NCI-H446 treated with DMSO at 0.1 percent for 48 hours (cell line): ENCODE results near the gene RFT1.
"Not testable (repeated sequence)": the region's sequence is repeated elsewhere in the genome, so short reads cannot be mapped to it uniquely, and the experiment has no call there.

Source experiments
- DNase-seq: peaks from one replicate; lab custom pipeline; 2025; lab: John Stamatoyannopoulos, UW

Gene RFT1

GRCh38 chr3:53065841-53066480 is 64.3 kb downstream of the RFT1 start:
- DNase-seq, result no peak

- DNase-seq, result no peak
Observed at GRCh38 chr3:53062905-53063304, 67.3 kb downstream of the RFT1 start.

- DNase-seq, result no peak
Observed at GRCh38 chr3:53056442-53056841, 73.8 kb downstream of the RFT1 start.

- DNase-seq, result not testable (repeated sequence)
Observed at GRCh38 chr3:53054233-53054632, 76.0 kb downstream of the RFT1 start.

GRCh38 chr3:53051929-53052328 is 78.3 kb downstream of the RFT1 start:
- DNase-seq, result no peak

- no peak for DNase-seq
Observed at GRCh38 chr3:53049987-53050386, 80.2 kb downstream of the RFT1 start.

- no peak for DNase-seq
Observed at GRCh38 chr3:53046171-53047170, 83.8 kb downstream of the RFT1 start.

- DNase-seq, result no peak
Observed at GRCh38 chr3:53045518-53046170, 84.6 kb downstream of the RFT1 start, which contains the start of gene SFMBT1. Gene SFMBT1, minus strand, starts transcription at chr3:53046073. Its CDS starts 76,945 bp downstream, at chr3:52969128.

- no peak for DNase-seq
Observed at GRCh38 chr3:53044711-53045517, 85.3 kb downstream of the RFT1 start.

GRCh38 chr3:53044371-53044710 is 85.9 kb downstream of the RFT1 start:
- DNase-seq, result no peak

GRCh38 chr3:53043738-53044137 is 86.5 kb downstream of the RFT1 start:
- DNase-seq, result no peak

GRCh38 chr3:53042651-53043050 is 87.6 kb downstream of the RFT1 start:
- no peak for DNase-seq

- DNase-seq, result no peak
Observed at GRCh38 chr3:53040351-53040820, 89.8 kb downstream of the RFT1 start.

- DNase-seq, result no peak
Observed at GRCh38 chr3:53039376-53039752, 90.9 kb downstream of the RFT1 start.

GRCh38 chr3:53038679-53039375 is 91.4 kb downstream of the RFT1 start:
- no peak for DNase-seq
